ENCODE data around the gene ZSCAN2. TPM values are rescaled to one million over a fixed set of nuclear protein-coding genes. Genes with fewer than 3 reads are reported as not detected.

Gene ZSCAN2
- total RNA-seq, 2 donors from 2014 or later = 9.8 to 12.6 TPM

GRCh38 chr15:84603630-84604379, 3.0 kb downstream of the ZSCAN2 start:
- H3K27ac Mint-ChIP-seq = no peak overlapping the region
- no peaks in the 10 kb centered on the region for H3K27me3 Mint-ChIP-seq (ENCODE audit: low read depth)
- H3K4me3 Mint-ChIP-seq = peak overlapping the region; percentile 84 to 94
- DNase-seq (no peak), ATAC-seq (replicated peaks in 1 of 2) (no peak)
- no peaks in the 10 kb centered on the region for H3K9me3 Mint-ChIP-seq
- H3K4me1 Mint-ChIP-seq (ENCODE audit: low read depth) = peaks cover 73% of the 10 kb centered on the region
- peaks cover 1 to 6% of the 10 kb centered on the region in 2 donors for H3K36me3 Mint-ChIP-seq (ENCODE audit: insufficient read depth in 2 of 2)

- Mint-ChIP-seq H3K4me1 (ENCODE audit: low read depth) (peaks cover 64% of the 10 kb centered on the region), H3K36me3 (ENCODE audit: insufficient read depth in 2 of 2) (peaks cover 1 to 6% of the 10 kb centered on the region in 2 donors), H3K27ac (peak overlapping the region; percentile 93), H3K4me3 (peak overlapping the region; percentile 71 to 83), H3K27me3 (ENCODE audit: low read depth) (no peaks in the 10 kb centered on the region), H3K9me3 (no peaks in the 10 kb centered on the region)
- DNase-seq = peak; percentile 66 to 68
- peak; percentile 5 to 16 for ATAC-seq (replicated peaks in 1 of 2)
These were observed 4.2 kb downstream of the ZSCAN2 start for GRCh38 chr15:84604826-84605553.

- peak overlapping the region; percentile 93 for H3K27ac Mint-ChIP-seq
- ATAC-seq (replicated peaks in 1 of 2) (no peak), DNase-seq (no peak)
- peak overlapping the region; percentile 71 to 83 for H3K4me3 Mint-ChIP-seq
- no peaks in the 10 kb centered on the region for H3K27me3 Mint-ChIP-seq (ENCODE audit: low read depth)
- H3K36me3 Mint-ChIP-seq (ENCODE audit: insufficient read depth in 2 of 2) = peaks cover 1 to 6% of the 10 kb centered on the region in 2 donors
- no peaks in the 10 kb centered on the region for H3K9me3 Mint-ChIP-seq
- peaks cover 64% of the 10 kb centered on the region for H3K4me1 Mint-ChIP-seq (ENCODE audit: low read depth)
These were observed 4.7 kb downstream of the ZSCAN2 start for GRCh38 chr15:84605554-84605882.

GRCh38 chr15:84606653-84607120, 5.9 kb downstream of the ZSCAN2 start:
- DNase-seq (no peak), ATAC-seq (replicated peaks in 1 of 2) (no peak)
- Mint-ChIP-seq H3K4me1 (ENCODE audit: low read depth) (peaks cover 57% of the 10 kb centered on the region), H3K36me3 (ENCODE audit: insufficient read depth in 2 of 2) (peaks cover 1 to 6% of the 10 kb centered on the region in 2 donors), H3K4me3 (no peak overlapping the region), H3K27me3 (ENCODE audit: low read depth) (no peaks in the 10 kb centered on the region), H3K27ac (no peak overlapping the region), H3K9me3 (no peaks in the 10 kb centered on the region)

GRCh38 chr15:84608707-84609284, 8.0 kb downstream of the ZSCAN2 start:
- Mint-ChIP-seq H3K4me3 (no peak overlapping the region), H3K9me3 (no peaks in the 10 kb centered on the region), H3K36me3 (ENCODE audit: insufficient read depth in 2 of 2) (peaks cover 0 to 5% of the 10 kb centered on the region in 2 donors), H3K27me3 (ENCODE audit: low read depth) (no peaks in the 10 kb centered on the region), H3K4me1 (ENCODE audit: low read depth) (peaks cover 42% of the 10 kb centered on the region), H3K27ac (no peak overlapping the region)
- no peak for DNase-seq
- ATAC-seq (replicated peaks in 1 of 2) = no peak

GRCh38 chr15:84609818-84610525, 9.2 kb downstream of the ZSCAN2 start:
- peaks cover 30% of the 10 kb centered on the region for H3K4me1 Mint-ChIP-seq (ENCODE audit: low read depth)
- H3K4me3 Mint-ChIP-seq = no peak overlapping the region
- DNase-seq (no peak), ATAC-seq (replicated peaks in 1 of 2) (peak in 1 of 2 donors; percentile 45)
- H3K27ac Mint-ChIP-seq = no peak overlapping the region
- peaks cover 0 to 5% of the 10 kb centered on the region in 2 donors for H3K36me3 Mint-ChIP-seq (ENCODE audit: insufficient read depth in 2 of 2)
- H3K9me3 Mint-ChIP-seq = no peaks in the 10 kb centered on the region
- H3K27me3 Mint-ChIP-seq (ENCODE audit: low read depth) = no peaks in the 10 kb centered on the region

- Mint-ChIP-seq H3K27me3 (ENCODE audit: low read depth) (no peaks in the 10 kb centered on the region), H3K27ac (peak overlapping the region; percentile 10), H3K9me3 (no peaks in the 10 kb centered on the region), H3K36me3 (ENCODE audit: insufficient read depth in 2 of 2) (no peaks in the 10 kb centered on the region), H3K4me1 (ENCODE audit: low read depth) (peaks cover 13% of the 10 kb centered on the region), H3K4me3 (no peak overlapping the region)
- DNase-seq = no peak
- ATAC-seq (replicated peaks in 1 of 2) = no peak
These were observed 10.8 kb downstream of the ZSCAN2 start for GRCh38 chr15:84611631-84612030.

GRCh38 chr15:84616235-84616634, 15.4 kb downstream of the ZSCAN2 start:
- ATAC-seq (replicated peaks in 1 of 2) = no peak
- no peak overlapping the region for H3K4me3 Mint-ChIP-seq

GRCh38 chr15:84620626-84621025, 19.8 kb downstream of the ZSCAN2 start:
- H3K36me3 Mint-ChIP-seq (ENCODE audit: insufficient read depth in 2 of 2) = peaks cover 28 to 30% of the 10 kb centered on the region in 2 donors
- H3K27me3 Mint-ChIP-seq (ENCODE audit: low read depth) = no peaks in the 10 kb centered on the region
- H3K4me1 Mint-ChIP-seq (ENCODE audit: low read depth) = no peaks in the 10 kb centered on the region
- H3K9me3 Mint-ChIP-seq = peaks cover 6 to 25% of the 10 kb centered on the region in 2 donors
- ATAC-seq (replicated peaks in 1 of 2) (no peak), DNase-seq (no peak)
- H3K4me3 Mint-ChIP-seq = no peak overlapping the region
- H3K27ac Mint-ChIP-seq = no peak overlapping the region

More at GRCh38 chr15:84616235-84616634, 15.4 kb downstream of the ZSCAN2 start:
- H3K27me3 Mint-ChIP-seq (ENCODE audit: low read depth) = no peaks in the 10 kb centered on the region
- H3K9me3 Mint-ChIP-seq = peaks cover 6 to 13% of the 10 kb centered on the region in 2 donors
- H3K36me3 Mint-ChIP-seq (ENCODE audit: insufficient read depth in 2 of 2) = peaks cover 13 to 17% of the 10 kb centered on the region in 2 donors
- DNase-seq = no peak
- no peak overlapping the region for H3K27ac Mint-ChIP-seq
- H3K4me1 Mint-ChIP-seq (ENCODE audit: low read depth) = peaks cover 5% of the 10 kb centered on the region

- Mint-ChIP-seq H3K9me3 (peaks cover 6 to 25% of the 10 kb centered on the region in 2 donors), H3K4me3 (no peak overlapping the region), H3K27ac (no peak overlapping the region), H3K36me3 (ENCODE audit: insufficient read depth in 2 of 2) (peaks cover 28 to 30% of the 10 kb centered on the region in 2 donors), H3K4me1 (ENCODE audit: low read depth) (no peaks in the 10 kb centered on the region), H3K27me3 (ENCODE audit: low read depth) (no peaks in the 10 kb centered on the region)
- no peak for ATAC-seq (replicated peaks in 1 of 2)
- DNase-seq = no peak
These were observed 20.7 kb downstream of the ZSCAN2 start for GRCh38 chr15:84621358-84621979.

GRCh38 chr15:84624359-84624758, 23.6 kb downstream of the ZSCAN2 start:
- Mint-ChIP-seq H3K4me1 (ENCODE audit: low read depth) (no peaks in the 10 kb centered on the region), H3K27me3 (ENCODE audit: low read depth) (no peaks in the 10 kb centered on the region), H3K4me3 (no peak overlapping the region), H3K9me3 (peaks cover 6 to 24% of the 10 kb centered on the region in 2 donors), H3K27ac (no peak overlapping the region), H3K36me3 (ENCODE audit: insufficient read depth in 2 of 2) (peaks cover 27 to 29% of the 10 kb centered on the region in 2 donors)
- DNase-seq (no peak), ATAC-seq (replicated peaks in 1 of 2) (no peak)

- Mint-ChIP-seq H3K27me3 (ENCODE audit: low read depth) (no peaks in the 10 kb centered on the region), H3K36me3 (ENCODE audit: insufficient read depth in 2 of 2) (peaks cover 25% of the 10 kb centered on the region in 2 donors), H3K4me1 (ENCODE audit: low read depth) (peaks cover 4% of the 10 kb centered on the region), H3K27ac (no peak overlapping the region), H3K4me3 (no peak overlapping the region), H3K9me3 (peaks cover 6 to 20% of the 10 kb centered on the region in 2 donors)
- DNase-seq = no peak
- no peak for ATAC-seq (replicated peaks in 1 of 2)
These were observed 24.3 kb downstream of the ZSCAN2 start for GRCh38 chr15:84625123-84625522.

All from activated T-cell treated with anti-CD3 and anti-CD28 coated beads, Interleukin-2, amount 50 U/mL, for 72 hours (primary cell).